Activated CD4-positive, CD25-positive, alpha-beta regulatory T cell treated with anti-CD3 and anti-CD28 coated beads, Interleukin-2, amount 50 U/mL, for 16 hours (primary cell): Measurements from ENCODE around the gene CAPN12.

ENCODE experiments used
- DNase-seq: peaks from one replicate; pipeline ENCODE4 v3.0.0-alpha.2; 2020; ENCODE audit warnings: low read depth, low spot score

CAPN12 gene

GRCh38 chr19:38697641-38698071, 46.6 kb downstream of the CAPN12 start:
- DNase-seq = no peak

- no peak for DNase-seq
Measured at GRCh38 chr19:38697197-38697596, 47.1 kb downstream of the CAPN12 start.

- DNase-seq = no peak
Measured at GRCh38 chr19:38696729-38697055, 47.6 kb downstream of the CAPN12 start.

- DNase-seq = no peak
Measured at GRCh38 chr19:38695832-38696728, 48.2 kb downstream of the CAPN12 start.

- DNase-seq = no peak
Measured at GRCh38 chr19:38695317-38695683, 49.0 kb downstream of the CAPN12 start.

GRCh38 chr19:38693380-38694223, 50.7 kb downstream of the CAPN12 start:
- peak; percentile 19 for DNase-seq

- no peak for DNase-seq
Measured at GRCh38 chr19:38692458-38693379, 51.6 kb downstream of the CAPN12 start.

GRCh38 chr19:38691938-38692457, 52.3 kb downstream of the CAPN12 start:
- no peak for DNase-seq

- no peak for DNase-seq
Measured at GRCh38 chr19:38690832-38691231, 53.4 kb downstream of the CAPN12 start.

GRCh38 chr19:38690146-38690545, 54.1 kb downstream of the CAPN12 start:
- no peak for DNase-seq

GRCh38 chr19:38687837-38688378, 56.4 kb downstream of the CAPN12 start:
- DNase-seq = no peak

- DNase-seq = no peak
Measured at GRCh38 chr19:38686530-38686888, 57.8 kb downstream of the CAPN12 start.

GRCh38 chr19:38685666-38686529, 58.4 kb downstream of the CAPN12 start:
- no peak for DNase-seq

GRCh38 chr19:38684862-38685665, 59.2 kb downstream of the CAPN12 start:
- DNase-seq = no peak

GRCh38 chr19:38684078-38684861, 60.0 kb downstream of the CAPN12 start:
- DNase-seq = peak; percentile 19

- peak; percentile 20 for DNase-seq
Measured at GRCh38 chr19:38683393-38684077, 60.7 kb downstream of the CAPN12 start.

- no peak for DNase-seq
Measured at GRCh38 chr19:38682872-38683392, 61.3 kb downstream of the CAPN12 start.
